Adrenal gland (tissue), 5 donors: ENCODE results near the gene PCNX2.

Source experiments
- POLR2A ChIP-seq, 2 donors: fragments of 450-650 bp; IDR thresholded peaks; one replicate each; pipeline ENCODE4 v1.6.1; 2017; ENCODE audit warnings: antibody characterized with exemption in 2 of 2, mild to moderate bottlenecking in 2 of 2, moderate library complexity in 1 of 2
- TF ChIP-seq, protein P1 (sequence below), 6 experiments: fragments of 450-650 bp in 4 of 6; fragments of 200-600 bp in 2 of 6; sonication (generic) in 1 of 6; IDR thresholded peaks; 1 replicate in 5 of 6; 2 replicates in 1 of 6; pipeline versions ENCODE4 v1.5.1 to v1.8.0; 2016 to 2021; ENCODE audit warnings: antibody characterized with exemption in 6 of 6, mild to moderate bottlenecking in 2 of 6, moderate library complexity in 1 of 6
- donor health status: DM: no; HTN: no; CAD: no.

DNA sequence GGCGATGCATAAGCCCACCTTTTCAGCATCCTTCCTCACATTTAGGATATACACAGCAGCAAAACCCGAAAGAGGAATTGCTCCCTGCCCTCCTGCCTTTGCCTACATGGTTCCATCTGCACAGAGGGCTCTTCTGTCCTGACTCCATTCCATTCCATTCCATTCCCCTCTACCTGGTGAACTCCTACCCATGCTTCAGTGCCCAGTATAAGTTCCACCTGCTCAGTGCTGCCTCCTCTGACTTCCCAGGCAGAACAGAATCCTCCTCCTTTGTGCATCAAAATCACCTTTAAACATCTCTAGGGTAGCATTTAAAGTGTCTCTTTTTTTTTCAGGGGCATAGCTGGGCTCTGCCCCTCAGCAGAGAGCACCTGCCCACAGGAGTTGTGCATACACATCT lies 112.9 kb downstream of the PCNX2 start:
- TF ChIP-seq, protein P1, sequence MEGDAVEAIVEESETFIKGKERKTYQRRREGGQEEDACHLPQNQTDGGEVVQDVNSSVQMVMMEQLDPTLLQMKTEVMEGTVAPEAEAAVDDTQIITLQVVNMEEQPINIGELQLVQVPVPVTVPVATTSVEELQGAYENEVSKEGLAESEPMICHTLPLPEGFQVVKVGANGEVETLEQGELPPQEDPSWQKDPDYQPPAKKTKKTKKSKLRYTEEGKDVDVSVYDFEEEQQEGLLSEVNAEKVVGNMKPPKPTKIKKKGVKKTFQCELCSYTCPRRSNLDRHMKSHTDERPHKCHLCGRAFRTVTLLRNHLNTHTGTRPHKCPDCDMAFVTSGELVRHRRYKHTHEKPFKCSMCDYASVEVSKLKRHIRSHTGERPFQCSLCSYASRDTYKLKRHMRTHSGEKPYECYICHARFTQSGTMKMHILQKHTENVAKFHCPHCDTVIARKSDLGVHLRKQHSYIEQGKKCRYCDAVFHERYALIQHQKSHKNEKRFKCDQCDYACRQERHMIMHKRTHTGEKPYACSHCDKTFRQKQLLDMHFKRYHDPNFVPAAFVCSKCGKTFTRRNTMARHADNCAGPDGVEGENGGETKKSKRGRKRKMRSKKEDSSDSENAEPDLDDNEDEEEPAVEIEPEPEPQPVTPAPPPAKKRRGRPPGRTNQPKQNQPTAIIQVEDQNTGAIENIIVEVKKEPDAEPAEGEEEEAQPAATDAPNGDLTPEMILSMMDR (IDR thresholded peaks at IDR 0.05), result no peak
- no peak for TF ChIP-seq POLR2A (IDR thresholded peaks at IDR 0.05)
